ENCODE data around the gene TIMM17A.
A peak's percentile ranks its signal among the peaks of the same experiment; 100 is the strongest.

Gene TIMM17A

DNA sequence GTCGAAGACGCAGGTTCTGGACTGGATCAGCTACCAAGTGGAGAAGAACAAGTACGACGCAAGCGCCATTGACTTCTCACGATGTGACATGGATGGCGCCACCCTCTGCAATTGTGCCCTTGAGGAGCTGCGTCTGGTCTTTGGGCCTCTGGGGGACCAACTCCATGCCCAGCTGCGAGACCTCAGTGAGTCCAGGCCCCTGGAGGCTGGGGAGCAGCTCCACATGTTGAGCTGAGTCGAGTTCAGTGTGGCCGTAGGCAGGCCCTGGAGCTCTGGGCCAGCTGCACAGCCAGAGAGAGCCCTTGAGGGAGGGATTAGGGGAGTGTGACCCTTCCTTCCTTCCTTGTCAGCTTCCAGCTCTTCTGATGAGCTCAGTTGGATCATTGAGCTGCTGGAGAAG lies 56.7 kb downstream of the TIMM17A start:
- Mint-ChIP-seq H3K36me3 (ENCODE audit: low read depth) (peaks cover 5% of the 10 kb centered on the region), H3K27ac (no peak overlapping the region), H3K4me3 (peak overlapping the region in 2 of 3 experiments; percentile 50 to 59), H3K4me1 (peaks cover 29% of the 10 kb centered on the region), H3K9me3 (no peaks in the 10 kb centered on the region), H3K27me3 (ENCODE audit: low read depth) (peaks cover 10% of the 10 kb centered on the region)
- TF ChIP-seq, protein P1, sequence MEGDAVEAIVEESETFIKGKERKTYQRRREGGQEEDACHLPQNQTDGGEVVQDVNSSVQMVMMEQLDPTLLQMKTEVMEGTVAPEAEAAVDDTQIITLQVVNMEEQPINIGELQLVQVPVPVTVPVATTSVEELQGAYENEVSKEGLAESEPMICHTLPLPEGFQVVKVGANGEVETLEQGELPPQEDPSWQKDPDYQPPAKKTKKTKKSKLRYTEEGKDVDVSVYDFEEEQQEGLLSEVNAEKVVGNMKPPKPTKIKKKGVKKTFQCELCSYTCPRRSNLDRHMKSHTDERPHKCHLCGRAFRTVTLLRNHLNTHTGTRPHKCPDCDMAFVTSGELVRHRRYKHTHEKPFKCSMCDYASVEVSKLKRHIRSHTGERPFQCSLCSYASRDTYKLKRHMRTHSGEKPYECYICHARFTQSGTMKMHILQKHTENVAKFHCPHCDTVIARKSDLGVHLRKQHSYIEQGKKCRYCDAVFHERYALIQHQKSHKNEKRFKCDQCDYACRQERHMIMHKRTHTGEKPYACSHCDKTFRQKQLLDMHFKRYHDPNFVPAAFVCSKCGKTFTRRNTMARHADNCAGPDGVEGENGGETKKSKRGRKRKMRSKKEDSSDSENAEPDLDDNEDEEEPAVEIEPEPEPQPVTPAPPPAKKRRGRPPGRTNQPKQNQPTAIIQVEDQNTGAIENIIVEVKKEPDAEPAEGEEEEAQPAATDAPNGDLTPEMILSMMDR (IDR thresholded peaks at IDR 0.05; ENCODE audit: unreplicated experiment in 3 of 3) = no peak

DNA sequence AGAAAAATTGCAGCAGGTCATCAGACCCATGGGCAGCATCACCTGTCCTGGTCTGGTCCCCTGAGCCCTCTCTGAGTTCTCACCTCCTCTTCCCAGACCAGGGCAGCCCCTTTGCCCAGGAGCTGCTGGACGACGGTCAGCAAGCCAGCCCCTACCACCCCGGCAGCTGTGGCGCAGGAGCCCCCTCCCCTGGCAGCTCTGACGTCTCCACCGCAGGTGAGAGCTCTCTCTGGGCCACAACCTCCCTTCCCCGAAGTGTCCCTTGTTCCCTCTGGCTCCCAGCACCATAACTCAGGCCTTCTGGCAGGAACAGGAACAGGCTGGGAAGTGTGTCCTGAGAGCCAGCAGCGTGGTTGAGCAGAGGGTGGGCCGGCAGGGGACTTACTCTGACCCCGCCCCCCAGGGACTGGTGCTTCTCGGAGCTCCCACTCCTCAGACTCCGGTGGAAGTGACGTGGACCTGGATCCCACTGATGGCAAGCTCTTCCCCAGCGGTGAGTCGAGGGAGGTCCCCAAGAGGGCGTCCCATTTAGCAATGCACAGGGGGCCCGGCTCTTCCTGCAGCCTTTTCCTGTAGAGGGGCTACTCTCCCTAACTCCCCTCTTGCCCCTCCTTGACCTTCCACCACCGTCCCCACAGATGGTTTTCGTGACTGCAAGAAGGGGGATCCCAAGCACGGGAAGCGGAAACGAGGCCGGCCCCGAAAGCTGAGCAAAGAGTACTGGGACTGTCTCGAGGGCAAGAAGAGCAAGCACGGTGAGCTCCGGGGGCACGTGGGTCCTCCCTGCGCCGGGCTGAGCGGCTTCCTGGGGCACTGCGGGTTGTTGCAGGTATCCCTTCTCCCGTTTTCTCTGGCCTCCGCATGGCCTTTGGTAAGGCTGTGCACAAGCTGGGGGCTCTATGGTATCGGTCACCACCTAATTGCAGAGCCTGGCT lies 57.5 kb downstream of the TIMM17A start:
- TF ChIP-seq, protein P1 (IDR thresholded peaks at IDR 0.05; ENCODE audit: unreplicated experiment in 3 of 3) = no peak
- no peaks in the 10 kb centered on the region for H3K36me3 Mint-ChIP-seq (ENCODE audit: low read depth)
- peak overlapping the region in 2 of 3 experiments; percentile 50 to 59 for H3K4me3 Mint-ChIP-seq
- H3K4me1 Mint-ChIP-seq = peaks cover 33% of the 10 kb centered on the region
- H3K27me3 Mint-ChIP-seq (ENCODE audit: low read depth) = peaks cover 10% of the 10 kb centered on the region
- H3K9me3 Mint-ChIP-seq = no peaks in the 10 kb centered on the region
- H3K27ac Mint-ChIP-seq = no peak overlapping the region

DNA sequence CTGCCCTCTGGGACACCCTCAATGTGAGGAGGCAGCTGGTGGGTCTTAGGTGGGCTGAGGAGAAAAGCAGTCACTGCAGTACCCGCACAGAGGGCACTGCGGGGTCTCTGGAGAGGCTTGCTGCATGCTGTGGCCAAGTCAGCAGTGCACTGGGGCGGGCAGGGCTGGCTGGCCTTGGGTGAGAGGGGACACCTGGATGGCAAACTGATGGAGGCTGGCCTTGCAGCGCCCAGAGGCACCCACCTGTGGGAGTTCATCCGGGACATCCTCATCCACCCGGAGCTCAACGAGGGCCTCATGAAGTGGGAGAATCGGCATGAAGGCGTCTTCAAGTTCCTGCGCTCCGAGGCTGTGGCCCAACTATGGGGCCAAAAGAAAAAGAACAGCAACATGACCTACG lies 58.3 kb downstream of the TIMM17A start:
- H3K4me3 Mint-ChIP-seq = peak overlapping the region in 1 of 3 experiments; percentile 10
- peaks cover 34% of the 10 kb centered on the region for H3K4me1 Mint-ChIP-seq
- H3K36me3 Mint-ChIP-seq (ENCODE audit: low read depth) = no peaks in the 10 kb centered on the region
- TF ChIP-seq, protein P1 (IDR thresholded peaks at IDR 0.05; ENCODE audit: unreplicated experiment in 3 of 3) = no peak
- peak overlapping the region in 1 of 3 experiments; percentile 35 for H3K27ac Mint-ChIP-seq
- H3K9me3 Mint-ChIP-seq = no peaks in the 10 kb centered on the region
- peaks cover 10% of the 10 kb centered on the region for H3K27me3 Mint-ChIP-seq (ENCODE audit: low read depth)

DNA sequence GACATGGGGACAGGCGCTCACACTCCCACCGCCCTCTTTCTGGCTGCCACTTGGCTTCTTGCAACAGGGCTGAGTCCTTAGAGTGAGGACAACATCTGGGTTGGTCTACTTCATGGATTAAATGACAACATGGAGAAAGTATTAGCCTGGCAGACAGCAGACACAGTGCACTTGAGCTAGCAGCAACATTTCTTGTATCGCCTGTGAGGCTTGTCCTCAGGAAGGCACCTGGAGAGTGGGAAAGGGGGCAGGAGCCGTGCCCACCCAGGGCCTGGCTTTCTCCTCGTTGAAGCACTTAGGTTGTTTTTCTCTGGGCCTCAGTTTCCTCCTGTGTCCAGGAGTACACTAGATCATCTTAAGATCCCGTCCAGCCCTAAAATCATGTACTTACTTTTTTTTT lies 58.8 kb downstream of the TIMM17A start:
- H3K4me3 Mint-ChIP-seq = peak overlapping the region in 1 of 3 experiments; percentile 10
- H3K4me1 Mint-ChIP-seq = peaks cover 36% of the 10 kb centered on the region
- H3K27ac Mint-ChIP-seq = peak overlapping the region in 1 of 3 experiments; percentile 35
- TF ChIP-seq, protein P1 (IDR thresholded peaks at IDR 0.05; ENCODE audit: unreplicated experiment in 3 of 3) = no peak
- H3K36me3 Mint-ChIP-seq (ENCODE audit: low read depth) = no peaks in the 10 kb centered on the region
- no peaks in the 10 kb centered on the region for H3K9me3 Mint-ChIP-seq
- peaks cover 15% of the 10 kb centered on the region for H3K27me3 Mint-ChIP-seq (ENCODE audit: low read depth)

DNA sequence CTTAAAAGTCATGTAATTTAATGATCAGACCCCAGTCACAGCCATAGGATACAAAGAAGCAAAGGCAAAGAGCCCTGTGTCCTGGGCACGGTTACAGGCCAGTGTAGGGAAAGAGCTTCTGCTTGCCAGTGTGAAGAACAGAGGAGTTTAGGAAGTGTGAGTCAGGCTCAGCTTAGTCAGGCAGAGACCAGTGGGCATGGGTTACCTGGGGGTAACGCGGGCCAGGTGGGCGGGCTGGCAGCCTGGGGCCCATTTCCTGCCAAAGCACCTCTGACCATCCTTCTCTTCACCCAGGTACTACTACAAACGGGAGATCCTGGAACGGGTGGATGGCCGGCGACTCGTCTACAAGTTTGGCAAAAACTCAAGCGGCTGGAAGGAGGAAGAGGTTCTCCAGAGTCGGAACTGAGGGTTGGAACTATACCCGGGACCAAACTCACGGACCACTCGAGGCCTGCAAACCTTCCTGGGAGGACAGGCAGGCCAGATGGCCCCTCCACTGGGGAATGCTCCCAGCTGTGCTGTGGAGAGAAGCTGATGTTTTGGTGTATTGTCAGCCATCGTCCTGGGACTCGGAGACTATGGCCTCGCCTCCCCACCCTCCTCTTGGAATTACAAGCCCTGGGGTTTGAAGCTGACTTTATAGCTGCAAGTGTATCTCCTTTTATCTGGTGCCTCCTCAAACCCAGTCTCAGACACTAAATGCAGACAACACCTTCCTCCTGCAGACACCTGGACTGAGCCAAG lies 59.8 kb downstream of the TIMM17A start:
- TF ChIP-seq, protein P1 (IDR thresholded peaks at IDR 0.05; ENCODE audit: unreplicated experiment in 3 of 3) = no peak
- Mint-ChIP-seq H3K4me1 (peaks cover 30% of the 10 kb centered on the region), H3K27me3 (ENCODE audit: low read depth) (peaks cover 12% of the 10 kb centered on the region), H3K4me3 (no peak overlapping the region), H3K9me3 (no peaks in the 10 kb centered on the region), H3K36me3 (ENCODE audit: low read depth) (no peaks in the 10 kb centered on the region), H3K27ac (no peak overlapping the region)

Measured in nephron (organoid).